ENCODE results near the gene TFF2. TPM values are rescaled to one million over a fixed set of nuclear protein-coding genes. Genes with fewer than 3 reads are reported as not detected.
A peak's percentile ranks its signal among the peaks of the same experiment; 100 is the strongest.

Gene TFF2
- total RNA-seq, result not detected

- H3K36me3 Mint-ChIP-seq (ENCODE audit: low read depth), result peaks cover 6% of the 10 kb centered on the region
- H3K27ac Mint-ChIP-seq, result no peak within 1 kb of the TSS
- peaks cover 19% of the 10 kb centered on the region for H3K27me3 Mint-ChIP-seq
- CTCF ChIA-PET, result no interaction called here
- POLR2A ChIA-PET, result no interaction called here
- no peak for DNase-seq
- no peaks in the 10 kb centered on the region for H3K4me1 Mint-ChIP-seq
- H3K4me3 Mint-ChIP-seq, result no peak within 1 kb of the TSS
- peaks cover 13% of the 10 kb centered on the region for H3K9me3 Mint-ChIP-seq
These were observed at the start of gene TFF2 for GRCh38 chr21:42350927-42351426. Gene TFF2 (minus strand): TSS chr21:42350994. CDS start chr21:42350957, 37 bp downstream.

- peaks cover 53% of the 10 kb centered on the region for H3K4me1 Mint-ChIP-seq
- CTCF ChIA-PET, result interaction anchor here (0.9 to 2.8 kb wide), 3 partner anchors 12 to 62 kb away, joined by 3 to 10 read pairs (median 4); no protein-coding TSS in a partner anchor
- peak overlapping the region; percentile 29 for H3K27ac Mint-ChIP-seq
- no peak for DNase-seq
- no peaks in the 10 kb centered on the region for H3K27me3 Mint-ChIP-seq
- H3K4me3 Mint-ChIP-seq, result no peak overlapping the region
- POLR2A ChIA-PET, result interaction anchor here (0.6 to 2.4 kb wide), 5 partner anchors 13 to 181 kb away, joined by 3 to 10 read pairs (median 4); no protein-coding TSS in a partner anchor
- H3K9me3 Mint-ChIP-seq, result peaks cover 9% of the 10 kb centered on the region
- peaks cover 33% of the 10 kb centered on the region for H3K36me3 Mint-ChIP-seq (ENCODE audit: low read depth)
These were observed 49.7 kb upstream of the TFF2 start for GRCh38 chr21:42400525-42400924.

GRCh38 chr21:42398436-42399028 is 47.7 kb upstream of the TFF2 start:
- H3K4me1 Mint-ChIP-seq, result peaks cover 54% of the 10 kb centered on the region
- peaks cover 9% of the 10 kb centered on the region for H3K9me3 Mint-ChIP-seq
- no peaks in the 10 kb centered on the region for H3K27me3 Mint-ChIP-seq
- H3K27ac Mint-ChIP-seq, result no peak overlapping the region
- ChIA-PET POLR2A (interaction anchor here (0.6 to 2.4 kb wide), 10 partner anchors 10 to 480 kb away, joined by 3 to 10 read pairs (median 4); no protein-coding TSS in a partner anchor), CTCF (interaction anchor here (1.0 to 2.8 kb wide), 5 partner anchors 10 to 30 kb away, joined by 3 to 10 read pairs (median 5); no protein-coding TSS in a partner anchor)
- no peak overlapping the region for H3K4me3 Mint-ChIP-seq
- no peak for DNase-seq
- peaks cover 20% of the 10 kb centered on the region for H3K36me3 Mint-ChIP-seq (ENCODE audit: low read depth)

GRCh38 chr21:42397746-42398394 is 47.1 kb upstream of the TFF2 start:
- peaks cover 9% of the 10 kb centered on the region for H3K9me3 Mint-ChIP-seq
- ChIA-PET CTCF (interaction anchor here (1.0 to 2.8 kb wide), 4 partner anchors 9 to 31 kb away, joined by 3 to 10 read pairs (median 4); no protein-coding TSS in a partner anchor), POLR2A (interaction anchor here (0.6 to 1.9 kb wide), 8 partner anchors 10 to 198 kb away, joined by 3 to 10 read pairs (median 4); no protein-coding TSS in a partner anchor)
- no peaks in the 10 kb centered on the region for H3K27me3 Mint-ChIP-seq
- no peak overlapping the region for H3K4me3 Mint-ChIP-seq
- peaks cover 20% of the 10 kb centered on the region for H3K36me3 Mint-ChIP-seq (ENCODE audit: low read depth)
- no peak for DNase-seq
- peaks cover 57% of the 10 kb centered on the region for H3K4me1 Mint-ChIP-seq
- H3K27ac Mint-ChIP-seq, result no peak overlapping the region

GRCh38 chr21:42396799-42397745 is 46.3 kb upstream of the TFF2 start:
- H3K36me3 Mint-ChIP-seq (ENCODE audit: low read depth), result peaks cover 21% of the 10 kb centered on the region

GRCh38 chr21:42395905-42396651 is 45.3 kb upstream of the TFF2 start, which contains the start of gene TMPRSS3:
Gene TMPRSS3 (minus strand): TSS chr21:42396052. CDS start chr21:42395417, 635 bp downstream.
- ChIA-PET CTCF (no interaction called here), POLR2A (no interaction called here)
- Mint-ChIP-seq H3K27ac (no peak within 1 kb of the TSS), H3K4me1 (peaks cover 56% of the 10 kb centered on the region), H3K4me3 (no peak within 1 kb of the TSS), H3K9me3 (no peaks in the 10 kb centered on the region), H3K36me3 (ENCODE audit: low read depth) (peaks cover 18% of the 10 kb centered on the region), H3K27me3 (no peaks in the 10 kb centered on the region)
- DNase-seq, result no peak

More at GRCh38 chr21:42396799-42397745, 46.3 kb upstream of the TFF2 start:
- H3K27ac Mint-ChIP-seq, result no peak overlapping the region
- H3K4me1 Mint-ChIP-seq, result peaks cover 59% of the 10 kb centered on the region
- DNase-seq, result no peak
- H3K9me3 Mint-ChIP-seq, result peaks cover 7% of the 10 kb centered on the region
- no peaks in the 10 kb centered on the region for H3K27me3 Mint-ChIP-seq
- no peak overlapping the region for H3K4me3 Mint-ChIP-seq
- POLR2A ChIA-PET, result interaction anchor here (1.0 to 1.9 kb wide), 2 partner anchors 9 to 28 kb away, joined by 3 to 10 read pairs; no protein-coding TSS in a partner anchor
- CTCF ChIA-PET, result no interaction called here

- no peak overlapping the region for H3K27ac Mint-ChIP-seq
These were observed 44.5 kb upstream of the TFF2 start for GRCh38 chr21:42395302-42395701.

GRCh38 chr21:42393443-42393950 is 42.7 kb upstream of the TFF2 start:
- Mint-ChIP-seq H3K4me1 (peaks cover 64% of the 10 kb centered on the region), H3K27ac (peak overlapping the region; percentile 60), H3K9me3 (no peaks in the 10 kb centered on the region), H3K27me3 (no peaks in the 10 kb centered on the region), H3K36me3 (ENCODE audit: low read depth) (peaks cover 31% of the 10 kb centered on the region), H3K4me3 (peak overlapping the region; percentile 3)
- ChIA-PET CTCF (interaction anchor here (1.0 to 2.7 kb wide), 3 partner anchors 11 to 18 kb away, joined by 4 to 17 read pairs (median 15); partner anchors contain the start of gene UBASH3A), POLR2A (interaction anchor here (0.6 to 4.7 kb wide), 7 partner anchors 11 to 499 kb away, joined by 3 to 59 read pairs (median 4); partner anchors contain the start of gene UBASH3A)
- no peak for DNase-seq

More at GRCh38 chr21:42395302-42395701, 44.5 kb upstream of the TFF2 start:
- H3K27me3 Mint-ChIP-seq, result no peaks in the 10 kb centered on the region
- ChIA-PET CTCF (no interaction called here), POLR2A (no interaction called here)
- peaks cover 56% of the 10 kb centered on the region for H3K4me1 Mint-ChIP-seq
- H3K4me3 Mint-ChIP-seq, result no peak overlapping the region
- no peaks in the 10 kb centered on the region for H3K9me3 Mint-ChIP-seq
- H3K36me3 Mint-ChIP-seq (ENCODE audit: low read depth), result peaks cover 22% of the 10 kb centered on the region
- no peak for DNase-seq

- H3K27ac Mint-ChIP-seq, result peak overlapping the region; percentile 65
- ChIA-PET CTCF (interaction anchor here (1.0 to 2.7 kb wide), 3 partner anchors 11 to 18 kb away, joined by 4 to 17 read pairs (median 15); partner anchors contain the start of gene UBASH3A), POLR2A (interaction anchor here (0.6 to 4.7 kb wide), 7 partner anchors 11 to 499 kb away, joined by 3 to 59 read pairs (median 4); partner anchors contain the start of gene UBASH3A)
- peaks cover 34% of the 10 kb centered on the region for H3K36me3 Mint-ChIP-seq (ENCODE audit: low read depth)
- no peak for DNase-seq
- H3K4me3 Mint-ChIP-seq, result peak overlapping the region; percentile 3
- peaks cover 64% of the 10 kb centered on the region for H3K4me1 Mint-ChIP-seq
- no peaks in the 10 kb centered on the region for H3K27me3 Mint-ChIP-seq
- H3K9me3 Mint-ChIP-seq, result no peaks in the 10 kb centered on the region
These were observed 42.1 kb upstream of the TFF2 start for GRCh38 chr21:42392731-42393442.

GRCh38 chr21:42391297-42391696 is 40.5 kb upstream of the TFF2 start:
- POLR2A ChIA-PET, result interaction anchor here (1.0 to 4.7 kb wide), 2 partner anchors 10 to 13 kb away, joined by 3 to 59 read pairs; partner anchors contain the start of gene UBASH3A
- Mint-ChIP-seq H3K36me3 (ENCODE audit: low read depth) (peaks cover 42% of the 10 kb centered on the region), H3K27me3 (no peaks in the 10 kb centered on the region), H3K9me3 (no peaks in the 10 kb centered on the region), H3K4me3 (no peak overlapping the region), H3K27ac (no peak overlapping the region), H3K4me1 (peaks cover 71% of the 10 kb centered on the region)
- no peak for DNase-seq
- CTCF ChIA-PET, result interaction anchor here (1.0 kb wide), 1 partner anchor 9 kb away, joined by 3 read pairs; no protein-coding TSS in a partner anchor

GRCh38 chr21:42390696-42391095 is 39.9 kb upstream of the TFF2 start:
- peaks cover 69% of the 10 kb centered on the region for H3K4me1 Mint-ChIP-seq
- H3K36me3 Mint-ChIP-seq (ENCODE audit: low read depth), result peaks cover 48% of the 10 kb centered on the region
- POLR2A ChIA-PET, result interaction anchor here (4.7 kb wide), 1 partner anchor 13 kb away, joined by 59 read pairs; the partner anchor contains the start of gene UBASH3A
- H3K27ac Mint-ChIP-seq, result no peak overlapping the region
- H3K4me3 Mint-ChIP-seq, result no peak overlapping the region
- CTCF ChIA-PET, result interaction anchor here (1.0 kb wide), 1 partner anchor 9 kb away, joined by 3 read pairs; no protein-coding TSS in a partner anchor
- no peaks in the 10 kb centered on the region for H3K27me3 Mint-ChIP-seq
- no peak for DNase-seq
- H3K9me3 Mint-ChIP-seq, result no peaks in the 10 kb centered on the region

Measured in activated CD4-positive, alpha-beta memory T cell treated with anti-CD3 and anti-CD28 coated beads, Interleukin-2, amount 10 ng/mL, durations not matched to agents 7 days and 5 days (primary cell).